Umbilical cord (tissue), 2 donors: ENCODE data around the gene TMEM44. TPM values are rescaled to one million over a fixed set of nuclear protein-coding genes. Genes with fewer than 3 reads are reported as not detected.
A peak's percentile ranks its signal among the peaks of the same experiment; 100 is the strongest.
"Not testable (repeated sequence)": the region's sequence is repeated elsewhere in the genome, so short reads cannot be mapped to it uniquely, and the experiment has no call there.

Source experiments
- DNase-seq: peaks from one replicate; pipeline ENCODE4 v3.0.0-alpha.2; 2015; ENCODE audit warnings: low spot score
- total RNA-seq: library from RNA; depleted of rRNA; stranded (reverse); fragments of >200 nt; gene quantifications from one replicate; pipeline ENCODE4 v1.2.3, GENCODE V29; 2014; ENCODE audit warnings: low replicate concordance; ENCODE audit not compliant: insufficient read depth

Gene TMEM44
- total RNA-seq, 1 donor from 2014 or later: 3.9 TPM

DNA sequence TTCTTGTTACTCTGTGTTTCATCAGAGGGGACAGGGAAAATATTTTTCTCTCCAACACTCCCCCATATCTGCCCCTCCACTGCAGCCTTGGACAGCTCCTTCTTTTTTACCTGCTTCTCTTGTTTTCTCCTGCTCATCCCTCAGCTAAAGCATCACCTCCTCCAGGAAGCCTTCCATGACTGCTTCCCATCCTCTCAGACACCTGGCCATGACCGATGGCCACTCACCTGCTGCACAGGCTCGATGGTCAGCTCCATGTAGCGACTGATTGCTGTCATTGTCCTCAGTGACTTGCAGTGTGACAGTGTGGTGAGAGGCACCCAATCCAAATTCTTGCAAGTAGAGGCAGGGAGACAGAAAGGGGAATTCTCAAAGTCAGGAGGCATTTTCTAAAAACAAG lies 22.5 kb downstream of the TMEM44 start:
- DNase-seq: no peak

DNA sequence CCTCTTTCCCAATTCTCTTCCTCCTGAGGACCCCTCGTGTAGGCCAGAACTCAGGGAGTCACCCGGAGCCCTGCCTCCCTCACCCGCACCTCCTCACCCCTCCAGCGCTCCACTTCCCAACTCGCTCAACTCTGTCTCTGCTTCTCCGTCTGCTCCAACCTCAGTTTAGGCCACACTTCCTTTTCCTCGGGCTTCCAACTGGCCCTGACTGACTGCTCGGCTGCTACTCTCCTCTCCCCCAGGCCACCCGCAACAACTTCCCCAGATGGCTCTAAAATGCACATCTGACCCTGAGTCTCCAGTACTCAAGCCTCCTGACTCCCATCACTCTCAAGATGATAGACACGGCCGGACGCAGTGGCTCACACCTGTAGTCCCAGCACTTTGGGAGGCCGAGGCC lies 23.6 kb downstream of the TMEM44 start:
- no peak for DNase-seq

GRCh38 chr3:194608981-194609380 lies 24.2 kb downstream of the TMEM44 start:
- DNase-seq: no peak

DNA sequence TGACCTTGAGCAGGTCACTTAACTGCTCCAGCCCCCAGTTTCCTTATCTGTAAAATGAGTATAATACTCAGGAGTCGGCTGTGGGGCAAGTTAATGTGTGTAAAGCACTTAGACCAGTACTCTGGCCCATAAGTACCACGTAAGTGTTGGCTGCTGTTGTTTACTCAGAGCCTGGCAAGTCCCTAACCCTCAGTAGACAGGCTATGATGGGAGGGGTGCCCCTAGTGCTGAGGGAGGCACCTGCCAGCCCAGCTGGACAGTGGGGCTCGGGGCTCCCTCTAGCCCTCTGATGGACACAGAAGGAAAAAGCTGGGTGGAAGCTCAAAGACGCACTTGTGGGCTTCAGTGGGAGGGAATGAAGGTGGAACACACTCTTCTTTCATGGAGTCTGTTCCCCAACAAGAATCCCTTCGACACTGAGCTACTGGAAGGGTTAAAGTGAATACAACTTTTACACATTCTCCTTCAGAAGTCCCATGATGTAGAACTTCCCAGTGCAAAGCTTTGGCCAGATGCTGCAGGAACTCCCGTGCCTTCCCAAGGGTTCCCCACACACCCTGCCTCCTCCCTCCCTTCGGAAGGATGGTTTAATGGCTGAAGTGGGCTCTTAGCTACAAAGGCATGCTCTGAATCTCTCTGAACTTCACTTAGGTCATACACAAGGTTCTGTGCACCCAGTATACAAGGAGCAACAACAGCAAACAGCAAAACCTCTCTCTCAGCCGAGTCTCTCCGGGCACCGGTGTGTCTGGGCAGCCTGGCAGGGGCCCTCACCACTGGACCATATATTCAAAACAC lies 25.4 kb downstream of the TMEM44 start:
- DNase-seq: no peak

DNA sequence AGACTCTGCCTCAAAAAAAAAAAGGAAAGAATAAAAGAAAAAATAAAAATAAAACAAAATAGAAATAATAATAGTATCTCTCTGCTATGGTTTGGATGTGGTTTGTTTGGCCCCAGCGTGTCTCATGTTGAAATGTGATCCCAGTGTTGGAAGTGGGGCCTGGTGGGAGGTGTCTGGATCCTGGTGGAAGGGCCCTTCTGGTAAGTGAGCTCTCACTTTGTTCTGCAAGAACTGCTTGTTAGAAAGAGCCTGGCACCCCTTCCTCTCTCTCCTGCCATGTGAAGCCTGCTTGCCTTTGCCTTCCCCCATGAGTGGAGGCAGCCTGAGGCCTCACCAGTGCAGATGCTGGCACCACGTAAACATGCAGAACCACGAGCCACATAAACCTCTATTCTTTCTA lies 26.3 kb downstream of the TMEM44 start:
- DNase-seq: no peak

- DNase-seq: no peak
Observed at GRCh38 chr3:194606163-194606562, 27.1 kb downstream of the TMEM44 start.

DNA sequence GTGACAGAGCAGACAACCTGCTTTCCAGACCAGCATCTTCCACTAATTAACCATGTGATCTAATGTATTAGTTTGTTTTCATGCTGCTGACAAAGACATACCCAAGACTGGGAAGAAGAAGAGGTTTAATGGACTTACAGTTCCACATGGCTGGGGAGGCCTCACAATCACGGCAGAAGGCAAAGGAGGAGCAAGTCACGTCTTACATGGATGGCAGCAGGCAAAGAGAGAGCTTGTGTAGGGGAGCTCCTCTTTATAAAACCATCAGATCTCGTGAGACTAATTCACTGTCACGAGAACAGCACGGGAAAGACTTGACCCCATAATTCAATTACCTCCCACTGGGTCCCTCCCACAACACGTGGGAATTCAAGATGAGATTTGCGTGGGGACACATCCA lies 27.9 kb downstream of the TMEM44 start:
- DNase-seq: not testable (repeated sequence)

DNA sequence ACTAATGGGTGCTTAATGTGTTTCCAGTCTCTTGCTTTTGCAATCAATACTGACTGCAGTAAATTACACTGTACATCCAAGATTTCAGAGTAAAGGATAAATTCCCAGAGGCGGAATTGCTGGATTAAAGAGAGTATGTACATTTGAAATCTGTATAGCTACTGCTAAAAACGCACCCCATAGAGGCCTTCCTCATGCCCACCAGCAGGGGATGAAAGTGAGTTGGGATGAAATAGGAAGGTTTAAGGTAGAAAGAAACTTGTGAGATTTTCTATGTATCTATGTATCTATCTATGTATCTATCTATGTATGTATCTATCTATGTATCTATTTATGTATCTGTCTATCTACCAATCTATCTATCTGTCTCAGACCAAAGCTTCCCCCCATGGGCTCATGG lies 28.4 kb downstream of the TMEM44 start:
- no peak for DNase-seq

DNA sequence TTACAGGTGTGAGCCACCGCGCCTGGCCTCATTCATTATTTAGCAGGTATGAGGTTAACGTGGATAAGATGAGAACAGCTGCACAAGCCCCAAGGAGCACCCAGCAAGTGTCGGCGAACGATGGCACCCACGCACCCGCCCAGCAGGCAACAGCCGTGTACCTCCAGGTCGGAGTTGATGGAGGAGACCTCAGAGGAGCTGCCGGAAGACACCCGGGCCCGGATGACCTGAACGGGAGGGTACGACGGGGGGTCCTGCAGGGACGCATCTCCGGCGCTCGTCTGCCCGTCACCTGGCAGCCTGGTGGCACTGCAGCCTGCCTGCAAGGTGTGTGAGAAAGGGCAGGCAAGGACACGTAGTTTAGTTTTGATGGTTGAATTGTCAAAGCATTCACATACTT lies 29.1 kb downstream of the TMEM44 start:
- DNase-seq: no peak

DNA sequence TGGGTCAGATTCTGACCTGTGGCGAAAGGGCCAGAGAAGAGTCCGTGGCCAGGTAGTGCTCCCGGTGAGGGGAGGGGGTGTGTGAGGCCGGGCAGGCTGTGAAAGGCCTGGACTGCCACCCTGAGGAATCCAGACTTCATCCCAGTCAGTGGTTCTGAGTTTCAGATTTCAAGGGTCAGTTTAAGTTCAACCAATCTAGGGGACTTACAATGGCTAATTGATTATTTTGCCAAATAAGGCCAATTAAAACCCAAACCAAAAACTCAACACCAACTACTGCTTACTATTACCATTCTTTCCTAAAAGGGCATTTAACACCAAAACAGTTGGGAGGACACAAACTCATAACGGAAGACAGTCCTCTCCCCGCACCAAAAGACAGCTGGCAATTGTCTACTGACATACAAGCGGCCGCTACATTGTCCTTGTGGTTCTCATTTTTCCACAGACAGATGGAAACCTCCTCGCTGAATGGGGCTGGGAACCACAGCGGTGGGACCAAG lies 30.5 kb downstream of the TMEM44 start:
- no peak for DNase-seq

- DNase-seq: no peak
Observed at GRCh38 chr3:194598771-194599557, 34.3 kb downstream of the TMEM44 start.

- no peak for DNase-seq
Observed at GRCh38 chr3:194596906-194597305, 36.3 kb downstream of the TMEM44 start.

DNA sequence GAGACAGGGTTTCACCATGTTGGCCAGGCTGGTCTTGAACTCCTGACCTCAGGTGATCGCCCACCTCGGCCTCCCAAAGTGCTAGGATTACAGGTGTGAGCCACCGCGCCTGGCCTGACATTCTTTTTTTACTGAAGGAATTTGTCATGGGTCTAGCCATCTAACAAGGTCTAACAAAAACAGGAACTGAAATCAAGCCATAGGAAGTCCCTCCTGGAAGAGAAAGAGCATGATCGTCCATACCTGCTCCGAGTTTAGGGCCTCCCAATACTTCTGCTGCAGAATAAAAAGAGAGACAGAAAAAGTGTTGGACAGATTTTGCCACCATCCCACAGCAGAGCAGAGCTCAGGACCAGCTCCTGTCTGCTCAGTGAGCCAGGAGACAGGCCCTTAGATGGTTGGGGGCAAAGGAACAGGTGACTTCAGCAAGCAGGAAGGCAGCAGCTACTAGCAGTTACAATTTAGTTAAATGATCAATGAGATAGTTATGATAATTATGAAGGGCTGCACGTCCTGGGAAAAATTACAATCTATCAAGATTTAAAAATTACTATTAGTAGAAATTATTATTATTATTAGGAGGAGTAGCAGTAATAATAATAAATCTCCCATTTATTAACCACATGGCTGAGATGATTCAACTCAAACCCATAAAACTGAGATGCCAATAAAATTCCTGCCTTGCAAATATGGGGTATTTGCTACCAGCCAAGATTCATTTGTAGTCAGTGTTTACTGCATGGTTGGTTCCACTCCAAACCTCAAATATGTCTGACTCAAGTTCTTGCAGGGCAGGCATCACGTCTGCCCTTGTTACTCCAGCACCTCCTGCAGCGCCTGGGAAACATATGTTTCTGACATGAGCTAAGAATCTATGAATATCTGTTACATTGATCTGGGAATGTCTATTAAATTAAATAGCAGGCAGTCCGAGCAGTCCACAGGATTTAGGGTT lies 40.1 kb downstream of the TMEM44 start:
- peak; percentile 95 for DNase-seq

GRCh38 chr3:194588741-194589140 lies 44.5 kb downstream of the TMEM44 start:
- no peak for DNase-seq

DNA sequence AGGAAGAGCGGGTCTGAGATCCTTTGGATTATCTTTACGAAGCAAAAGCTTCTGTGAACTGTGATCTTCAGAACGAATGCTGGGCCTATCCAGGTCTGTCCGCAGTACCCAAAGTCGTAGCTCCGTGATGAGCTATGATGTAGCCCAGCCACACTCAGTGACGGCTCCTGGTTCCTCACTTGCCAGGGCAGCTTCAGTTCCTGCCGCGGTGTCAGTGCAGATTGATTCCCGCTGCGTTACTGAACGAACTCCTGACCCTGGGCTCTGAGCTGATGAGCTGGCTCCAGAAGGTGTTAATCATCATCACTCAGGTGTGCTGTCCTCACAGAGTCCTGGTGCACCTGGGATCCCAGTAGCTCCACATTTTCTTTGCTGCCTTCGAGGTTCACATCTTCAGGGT lies 45.0 kb downstream of the TMEM44 start:
- no peak for DNase-seq

DNA sequence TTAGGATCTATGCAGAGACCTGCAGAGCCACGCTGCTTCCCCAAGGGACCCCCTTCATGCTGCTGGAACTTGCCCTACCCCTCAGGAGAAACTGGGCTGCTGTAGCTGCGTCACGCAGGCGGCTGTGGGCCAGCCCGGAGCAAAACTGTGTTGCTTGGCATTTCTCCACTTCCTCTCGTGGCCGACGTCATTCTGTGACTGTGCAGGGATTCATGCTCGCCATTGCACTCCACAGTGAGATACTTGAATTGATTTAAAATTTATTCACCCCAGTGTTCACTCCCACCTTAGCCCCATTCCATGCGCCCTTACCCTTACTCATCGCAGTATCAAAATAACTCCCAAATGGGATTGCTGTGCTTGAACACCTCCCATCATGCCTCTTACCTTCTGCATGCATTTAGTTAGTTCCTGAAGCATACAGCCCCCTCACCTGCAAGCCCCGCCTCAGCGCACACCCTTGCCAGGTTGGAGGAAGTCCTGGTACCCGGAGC lies 45.7 kb downstream of the TMEM44 start:
- DNase-seq: no peak

DNA sequence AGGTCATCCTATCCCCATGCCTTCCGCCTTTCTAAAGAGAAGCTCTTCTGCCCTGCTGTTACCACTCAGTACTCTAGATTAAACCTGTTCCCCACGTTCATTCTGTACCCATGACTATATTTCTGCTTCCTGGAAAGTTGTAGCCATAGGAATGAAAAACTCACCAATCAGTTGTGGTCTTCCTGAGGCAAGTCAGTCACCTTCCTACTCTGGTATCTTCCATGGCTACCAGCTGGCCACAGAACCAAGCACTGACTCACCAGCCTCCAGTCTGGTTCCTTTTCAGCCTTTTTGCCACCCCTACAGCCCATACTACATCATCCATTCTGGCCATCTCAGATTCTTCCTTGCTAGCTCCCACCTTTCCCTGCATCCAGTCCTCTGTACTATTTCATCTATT lies 46.4 kb downstream of the TMEM44 start:
- DNase-seq: no peak

GRCh38 chr3:194585880-194586281 lies 47.3 kb downstream of the TMEM44 start:
- no peak for DNase-seq

DNA sequence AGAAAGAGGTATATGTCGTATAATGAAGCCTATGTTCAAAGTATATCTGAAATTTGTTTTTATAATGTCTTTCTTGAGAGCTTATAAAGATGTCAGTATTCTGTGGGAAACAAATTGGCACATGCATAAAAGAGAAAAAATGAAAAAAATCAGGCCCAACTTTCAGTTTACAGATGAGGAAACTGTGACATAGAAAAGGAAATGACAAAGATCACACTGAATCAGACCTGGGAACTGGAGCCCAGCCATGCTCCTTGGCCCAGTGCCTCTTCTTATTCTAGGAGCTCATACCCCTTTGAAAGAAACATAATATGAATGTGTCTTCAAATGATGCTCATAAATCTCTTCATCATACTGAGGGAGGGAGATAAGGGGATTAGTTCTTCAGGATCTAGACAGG lies 48.4 kb downstream of the TMEM44 start:
- DNase-seq: no peak

- DNase-seq: no peak
Observed at GRCh38 chr3:194584320-194584776, 48.9 kb downstream of the TMEM44 start.

DNA sequence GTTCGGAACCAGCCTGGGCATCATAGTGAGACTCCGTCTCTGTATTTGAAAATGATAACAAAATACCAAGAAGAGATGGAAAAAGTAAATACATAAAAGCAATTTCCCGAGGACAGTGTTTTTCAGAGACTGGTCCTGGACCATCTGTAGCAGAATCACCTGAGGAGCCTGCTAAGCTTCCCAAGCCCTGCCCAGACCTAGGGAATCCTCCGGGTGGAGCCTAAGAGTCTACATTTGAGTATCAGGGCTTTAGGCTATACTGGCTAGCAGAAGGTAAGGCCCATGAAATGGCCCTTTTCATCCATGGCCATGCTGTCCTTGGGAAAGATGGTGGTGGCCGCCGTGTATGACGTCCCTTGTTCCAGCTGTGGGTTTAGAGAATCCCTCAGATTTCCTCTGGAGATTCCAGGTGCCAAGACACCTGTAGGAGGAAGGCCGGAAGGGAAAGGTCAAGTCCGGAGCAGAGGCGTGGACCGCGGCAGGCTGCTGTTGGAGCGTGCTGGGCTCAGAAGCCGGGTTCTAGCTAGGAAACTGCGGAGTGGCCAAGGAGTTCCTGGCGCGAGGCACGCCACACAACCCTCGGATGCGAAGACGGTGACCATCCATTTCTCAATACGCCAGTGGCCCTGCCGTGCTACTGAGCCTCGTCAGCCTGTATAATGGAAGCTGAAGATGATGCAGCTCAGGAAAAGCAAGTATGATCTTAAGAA lies 50.9 kb downstream of the TMEM44 start:
- no peak for DNase-seq
